DOHH2 (cell line): ENCODE results near the gene FSD1.

ENCODE experiments used
- H3F3A ChIP-seq: fragments of 200-600 bp; sonication (generic), shearing (Covaris generic); 2 replicates; pipeline ENCODE4 v1.6.0; 2016; ENCODE audit warnings: antibody characterized with exemption, mild to moderate bottlenecking; ENCODE audit not compliant: control insufficient read depth, insufficient read depth
- H3K27ac ChIP-seq: fragments of 200-600 bp; sonication (generic); 2 replicates; pipeline ENCODE4 v1.5.1; 2014; ENCODE audit warnings: low read depth, mild to moderate bottlenecking, low read length, moderate library complexity
- H3K27me3 ChIP-seq: fragments of 200-600 bp; sonication (generic); 2 replicates; pipeline ENCODE4 v1.6.1; 2014; ENCODE audit warnings: mild to moderate bottlenecking, low read length, mixed read lengths; ENCODE audit not compliant: control insufficient read depth
- H3K36me3 ChIP-seq: fragments of 200-600 bp; sonication (generic); 2 replicates; pipeline ENCODE4 v1.6.1; 2014; ENCODE audit warnings: mild to moderate bottlenecking, low read length, moderate library complexity, mixed read lengths; ENCODE audit not compliant: control insufficient read depth
- H3K4me1 ChIP-seq: fragments of 200-600 bp; sonication (generic); 2 replicates; pipeline ENCODE4 v1.6.1; 2014; ENCODE audit warnings: mild to moderate bottlenecking, low read length, mixed read lengths; ENCODE audit not compliant: control insufficient read depth
- H3K4me2 ChIP-seq: fragments of 200-600 bp; sonication (generic); 2 replicates; pipeline ENCODE4 v1.6.0; 2014; ENCODE audit warnings: mild to moderate bottlenecking, low read length, moderate library complexity
- H3K4me3 ChIP-seq: fragments of 200-600 bp; sonication (generic); 2 replicates; pipeline ENCODE4 v1.5.1; 2014; ENCODE audit warnings: mild to moderate bottlenecking, low read length, mixed read lengths
- H3K79me2 ChIP-seq: fragments of 200-600 bp; sonication (generic); 2 replicates; pipeline ENCODE4 v1.6.1; 2014; ENCODE audit warnings: mild to moderate bottlenecking, low read length, mixed read lengths; ENCODE audit not compliant: control insufficient read depth
- H3K9me2 ChIP-seq: fragments of 200-600 bp; sonication (generic); replicated peaks from 2 replicates; pipeline ENCODE4 v1.6.1; 2014; ENCODE audit warnings: mild to moderate bottlenecking, low read length, mixed read lengths; ENCODE audit not compliant: control insufficient read depth
- H3K9me3 ChIP-seq: fragments of 200-600 bp; sonication (generic); 2 replicates; pipeline ENCODE4 v1.6.1; 2014; ENCODE audit warnings: antibody characterized with exemption, low read length, mixed read lengths; ENCODE audit not compliant: control insufficient read depth, insufficient read depth
- H4K20me1 ChIP-seq: fragments of 200-600 bp; sonication (generic); 2 replicates; pipeline ENCODE4 v1.6.0; 2014; ENCODE audit warnings: low read depth, mild to moderate bottlenecking, antibody characterized with exemption, low read length, moderate library complexity; ENCODE audit not compliant: control insufficient read depth, insufficient read depth
- CTCF ChIP-seq: fragments of 200-600 bp; sonication (generic); IDR thresholded peaks from one replicate; pipeline ENCODE4 v1.5.1; 2014; ENCODE audit warnings: antibody characterized with exemption, mild to moderate bottlenecking, low read depth, low read length; ENCODE audit not compliant: poor library complexity, severe bottlenecking
- EZH2phosphoT487 ChIP-seq: fragments of 200-600 bp; sonication (generic); IDR thresholded peaks from 2 replicates; pipeline ENCODE4 v1.6.1; 2017; ENCODE audit warnings: borderline replicate concordance, mild to moderate bottlenecking, antibody characterized with exemption, low read length, moderate library complexity, mixed read lengths

FSD1 gene

GRCh38 chr19:4266253-4267000, 38.0 kb upstream of the FSD1 start:
- TF ChIP-seq EZH2phosphoT487: no peak
- TF ChIP-seq CTCF: no peak
- peaks cover 43% of the 10 kb centered on the region for H3K36me3 ChIP-seq
- H3F3A ChIP-seq: no peaks in the 10 kb centered on the region; the same call in 1 of the 2 replicates
- no peak overlapping the region for H3K4me3 ChIP-seq
- H4K20me1 ChIP-seq: no peaks in the 10 kb centered on the region
- no peaks in the 10 kb centered on the region for H3K79me2 ChIP-seq
- no peak overlapping the region for H3K27ac ChIP-seq
- no peaks in the 10 kb centered on the region for H3K9me2 ChIP-seq
- H3K4me2 ChIP-seq: no peak overlapping the region
- H3K4me1 ChIP-seq: no peaks in the 10 kb centered on the region
- no peaks in the 10 kb centered on the region for H3K9me3 ChIP-seq
- H3K27me3 ChIP-seq: no peaks in the 10 kb centered on the region

GRCh38 chr19:4267101-4267900, 37.1 kb upstream of the FSD1 start:
- no peaks in the 10 kb centered on the region for H3K4me1 ChIP-seq
- H3F3A ChIP-seq: no peaks in the 10 kb centered on the region; the same call in 1 of the 2 replicates
- H3K36me3 ChIP-seq: peaks cover 40% of the 10 kb centered on the region
- no peaks in the 10 kb centered on the region for H3K79me2 ChIP-seq
- H3K4me2 ChIP-seq: no peak overlapping the region
- no peak overlapping the region for H3K27ac ChIP-seq
- H3K4me3 ChIP-seq: no peak overlapping the region
- no peaks in the 10 kb centered on the region for H3K9me3 ChIP-seq
- H3K9me2 ChIP-seq: no peaks in the 10 kb centered on the region
- H4K20me1 ChIP-seq: no peaks in the 10 kb centered on the region; the same call in 1 of the 2 replicates
- TF ChIP-seq CTCF (peak; percentile 64), EZH2phosphoT487 (no peak)
- H3K27me3 ChIP-seq: no peaks in the 10 kb centered on the region

DNA sequence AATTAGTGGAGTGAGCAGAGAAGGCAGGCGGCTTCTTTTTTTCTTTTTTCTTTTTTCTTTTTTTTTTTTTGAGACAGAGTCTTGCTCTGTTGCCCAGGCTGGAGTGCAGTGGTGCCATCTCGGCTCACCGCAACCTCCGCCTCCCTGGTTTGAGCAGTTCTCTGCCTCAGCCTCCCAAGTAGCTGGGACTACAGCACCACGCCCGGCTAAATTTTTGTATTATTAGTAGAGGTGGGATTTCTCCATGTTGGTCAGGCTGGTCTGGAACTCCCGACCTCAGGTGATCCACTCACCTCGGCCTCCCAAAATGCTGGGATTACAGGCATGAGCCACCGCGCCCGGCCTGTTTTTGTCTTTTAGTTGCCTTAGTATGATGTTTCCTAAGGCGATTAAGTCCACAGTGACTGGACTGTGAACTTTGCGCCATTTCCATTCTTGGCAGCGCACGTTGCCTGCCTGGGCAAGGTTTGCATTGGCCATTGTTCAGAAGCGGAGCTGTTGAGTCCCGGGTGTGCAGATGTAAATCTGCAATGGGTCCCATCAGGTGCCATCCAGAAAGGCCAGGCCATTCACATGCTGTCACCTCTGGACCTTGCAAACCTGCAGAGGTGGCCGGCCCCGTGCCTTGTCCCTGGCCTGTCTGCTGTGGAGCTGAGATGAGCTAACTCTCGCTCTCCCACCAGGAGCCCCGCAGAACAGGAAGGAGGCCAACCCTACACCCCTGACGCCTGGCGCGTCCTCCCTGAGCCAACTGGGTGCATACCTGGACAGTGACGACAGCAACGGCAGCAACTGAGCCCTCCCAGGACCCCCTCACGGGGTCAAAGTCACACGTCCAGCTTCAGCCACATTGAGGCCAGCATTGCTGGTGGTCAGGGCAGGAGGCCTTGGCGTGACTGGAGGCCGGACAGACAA, 36.2 kb upstream of the FSD1 start:
- Histone ChIP-seq H3K9me2 (no peaks in the 10 kb centered on the region), H3K9me3 (no peaks in the 10 kb centered on the region), H3K4me3 (no peak overlapping the region), H4K20me1 (no peaks in the 10 kb centered on the region; the same call in 1 of the 2 replicates), H3F3A (no peaks in the 10 kb centered on the region; the same call in 1 of the 2 replicates), H3K36me3 (peaks cover 35% of the 10 kb centered on the region), H3K79me2 (no peaks in the 10 kb centered on the region), H3K4me2 (no peak overlapping the region), H3K4me1 (no peaks in the 10 kb centered on the region), H3K27me3 (no peaks in the 10 kb centered on the region), H3K27ac (no peak overlapping the region)
- no peak for TF ChIP-seq EZH2phosphoT487
- TF ChIP-seq CTCF: no peak
